HG02571 (cell line): Measurements from ENCODE around the gene ZBTB20.

Source experiments
- ATAC-seq: cut with Tn5 transposase; IDR thresholded peaks from one replicate; pipeline ENCODE4 v1.9.1; 2021; ENCODE audit warnings: mild to moderate bottlenecking, moderate library complexity; ENCODE audit not compliant: unreplicated experiment

Gene ZBTB20

GRCh38 chr3:114402838-114403237 lies 744.2 kb downstream of the ZBTB20 start:
- ATAC-seq, result no peak

DNA sequence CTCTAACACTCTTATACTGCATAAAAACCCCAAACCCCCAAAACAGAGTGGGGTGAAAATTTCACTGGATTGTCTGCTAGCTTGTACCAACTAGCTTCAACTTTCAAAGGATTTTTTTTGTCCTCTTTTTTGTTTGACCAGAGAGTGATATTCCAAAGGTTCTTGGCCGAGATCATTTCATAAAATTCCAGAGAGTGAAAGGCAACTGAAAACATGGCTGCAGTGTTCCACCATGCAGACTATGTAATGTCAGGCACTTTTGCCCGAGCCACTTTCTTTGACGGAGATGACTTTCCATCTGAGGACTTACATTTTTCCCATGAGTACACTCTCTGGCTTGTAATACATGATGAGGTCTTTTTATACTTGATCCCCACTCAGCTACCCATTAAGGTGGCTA lies 745.7 kb downstream of the ZBTB20 start:
- no peak for ATAC-seq

- no peak for ATAC-seq
Observed at GRCh38 chr3:114400371-114400770, 746.7 kb downstream of the ZBTB20 start.

GRCh38 chr3:114394551-114394950 lies 752.5 kb downstream of the ZBTB20 start:
- ATAC-seq, result no peak

DNA sequence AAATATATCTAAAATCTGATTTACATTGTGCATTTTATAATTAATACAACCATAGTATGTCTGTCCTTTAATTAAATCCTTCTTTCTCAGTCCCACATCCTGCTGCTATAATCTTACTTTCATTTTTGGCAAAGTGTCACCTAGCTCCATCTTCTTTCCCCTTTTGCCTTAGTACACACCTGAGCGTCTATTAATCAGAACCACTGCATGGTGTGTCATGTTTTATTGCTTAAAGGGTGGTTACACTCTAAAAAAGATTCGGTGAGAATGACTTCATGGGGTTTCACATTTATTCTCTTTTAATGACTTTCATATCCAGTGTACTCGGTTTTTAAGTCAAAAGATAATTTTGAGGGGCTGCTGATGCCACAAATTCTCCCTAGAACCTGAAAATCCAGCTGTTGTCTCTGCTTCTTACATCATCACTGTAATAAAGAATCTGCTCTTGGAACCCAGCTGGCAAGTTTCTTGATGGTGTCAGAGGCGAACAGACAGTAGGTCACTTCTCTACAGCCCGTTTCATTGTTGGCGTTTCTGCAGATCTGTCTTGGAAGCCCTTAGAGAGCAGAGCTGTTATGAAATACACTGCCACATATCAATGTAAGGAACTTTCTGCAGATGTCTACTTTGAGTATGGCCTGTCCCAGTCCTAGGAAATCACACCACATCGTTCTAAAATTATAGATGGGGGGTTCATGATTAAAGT lies 753.6 kb downstream of the ZBTB20 start:
- ATAC-seq, result no peak

- ATAC-seq, result no peak
Observed at GRCh38 chr3:114392831-114393230, 754.3 kb downstream of the ZBTB20 start.

DNA sequence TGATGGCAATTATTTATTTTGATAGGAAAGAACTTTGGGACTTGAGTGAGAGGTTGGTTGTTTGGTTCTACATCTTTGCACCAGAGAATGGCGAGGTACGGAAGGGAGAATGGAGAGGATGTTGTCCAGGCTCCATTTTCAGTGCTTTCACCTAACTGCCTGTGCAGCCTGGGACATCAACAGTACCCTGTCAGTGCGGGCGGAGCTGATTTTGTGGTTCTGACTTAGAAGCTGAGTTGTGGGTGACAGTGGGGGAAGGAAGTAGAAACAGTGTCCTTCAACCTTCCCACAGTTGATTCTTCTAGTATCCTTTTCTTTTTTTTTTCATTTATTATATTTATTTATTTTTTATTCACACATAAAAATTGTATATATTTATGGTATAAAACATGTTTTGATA lies 757.9 kb downstream of the ZBTB20 start:
- ATAC-seq, result no peak

DNA sequence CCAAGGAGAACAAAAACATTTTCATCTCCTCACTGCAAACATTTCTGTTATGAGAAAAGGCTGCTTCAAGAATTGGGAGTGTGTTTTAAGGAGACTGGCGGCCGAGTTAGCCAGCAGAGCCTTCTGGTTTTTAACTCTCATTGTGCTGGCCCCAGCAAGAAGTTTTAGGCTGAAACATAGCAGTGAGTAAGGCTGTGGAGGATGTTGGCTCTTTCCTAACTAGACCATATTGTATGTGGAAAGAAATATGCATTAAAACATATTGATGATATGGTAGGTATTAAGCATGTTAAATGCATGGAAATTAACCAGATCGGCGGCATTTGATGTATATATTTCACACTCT lies 762.6 kb downstream of the ZBTB20 start:
- ATAC-seq, result no peak

GRCh38 chr3:114383875-114384557 lies 763.1 kb downstream of the ZBTB20 start:
- ATAC-seq, result peak; percentile 84

DNA sequence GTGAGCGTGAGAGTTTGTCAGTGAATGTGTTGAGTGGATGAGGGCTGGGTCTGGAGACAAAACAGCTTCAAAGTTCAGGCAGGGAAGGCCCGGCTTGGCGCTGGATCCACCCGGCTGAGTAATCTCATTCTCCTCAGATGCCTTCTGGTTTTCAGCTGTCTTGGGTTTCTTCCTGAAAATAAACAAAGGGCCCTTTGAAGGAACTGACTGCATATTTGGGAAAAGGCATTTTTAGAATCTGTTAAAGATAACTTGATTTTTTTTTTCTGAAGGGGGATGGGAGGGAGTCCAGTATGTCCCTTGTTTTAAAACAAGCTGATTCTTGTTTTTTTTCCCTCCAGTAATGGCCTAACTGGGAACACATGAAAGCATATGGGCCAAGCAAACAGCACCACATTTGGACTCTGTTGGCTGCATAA lies 766.8 kb downstream of the ZBTB20 start:
- ATAC-seq, result no peak

GRCh38 chr3:114379266-114379665 lies 767.8 kb downstream of the ZBTB20 start:
- no peak for ATAC-seq

DNA sequence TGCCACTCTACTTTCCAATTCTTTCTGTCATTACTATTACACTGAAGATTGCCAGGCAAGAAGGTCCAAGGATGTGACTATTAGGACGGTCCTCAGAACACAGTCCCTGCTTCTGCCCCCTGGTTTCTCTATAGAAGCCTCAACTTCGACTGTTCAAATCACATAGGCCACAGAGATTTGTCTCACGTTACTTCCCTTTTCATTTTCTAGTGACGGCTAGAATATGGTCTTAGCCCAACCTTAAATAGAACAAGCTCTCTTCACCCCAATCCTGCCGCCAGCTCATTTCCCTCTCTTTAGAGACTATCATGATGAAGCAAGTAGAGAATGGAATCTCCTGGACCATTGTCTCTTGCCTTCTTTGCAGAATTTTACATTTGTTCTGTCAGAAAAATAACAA lies 768.3 kb downstream of the ZBTB20 start:
- no peak for ATAC-seq

DNA sequence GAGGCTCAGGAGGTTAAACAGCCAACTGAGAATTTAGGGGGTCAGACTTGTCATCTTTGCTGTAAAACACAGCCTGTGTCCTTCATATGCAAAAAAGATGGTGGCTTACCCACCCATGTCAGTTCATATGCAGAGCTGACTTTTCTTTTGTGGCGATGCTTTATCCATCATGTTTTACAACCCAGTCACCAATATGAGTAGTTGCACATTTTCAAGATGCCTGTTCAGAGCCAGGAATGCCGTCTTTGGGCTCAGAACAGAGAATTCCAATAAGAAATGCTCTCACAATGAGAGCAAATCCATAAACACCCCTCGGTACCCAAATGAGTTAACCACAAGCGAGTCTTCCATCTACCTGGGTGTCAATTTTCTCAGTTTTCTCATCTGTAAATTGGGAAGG lies 769.7 kb downstream of the ZBTB20 start:
- no peak for ATAC-seq

GRCh38 chr3:114376516-114377185 lies 770.4 kb downstream of the ZBTB20 start:
- no peak for ATAC-seq

DNA sequence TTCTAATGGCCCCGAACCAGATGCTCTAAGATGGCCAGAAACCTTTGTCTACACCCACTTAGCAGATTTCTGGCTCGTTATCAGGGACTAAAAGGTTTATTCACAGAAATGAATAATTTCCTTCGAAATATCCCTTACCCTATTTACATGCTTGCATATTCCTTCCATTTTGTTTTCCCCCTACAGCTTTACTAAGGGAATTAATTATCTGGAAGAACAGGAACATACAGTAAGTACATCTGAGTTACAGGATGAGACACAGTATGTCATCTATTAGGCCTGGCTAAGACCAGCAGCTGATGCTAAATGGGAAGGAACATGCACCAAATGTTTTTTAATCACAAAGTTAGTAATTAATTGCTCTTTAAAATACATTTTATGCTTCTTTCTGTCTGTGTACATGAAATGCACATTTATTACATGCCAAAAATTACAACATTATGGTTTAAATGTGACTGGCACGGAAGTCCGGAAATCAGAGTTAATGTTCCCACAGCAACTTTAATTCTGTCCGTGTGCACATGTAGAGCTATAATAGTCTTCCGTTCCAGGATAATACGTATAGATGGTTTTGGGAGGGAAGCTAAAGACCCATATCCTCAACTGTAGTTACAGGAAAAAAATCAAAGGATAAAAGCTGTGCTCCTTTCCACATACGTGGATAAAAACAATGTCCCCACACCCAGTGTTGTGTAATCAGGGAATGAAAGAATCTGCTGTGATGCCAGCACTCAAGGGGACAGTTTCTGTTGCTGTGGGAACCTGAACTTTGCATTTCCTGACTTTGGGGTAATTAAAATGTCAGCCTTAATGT lies 771.3 kb downstream of the ZBTB20 start:
- no peak for ATAC-seq

GRCh38 chr3:114374433-114374990 lies 772.6 kb downstream of the ZBTB20 start:
- no peak for ATAC-seq

DNA sequence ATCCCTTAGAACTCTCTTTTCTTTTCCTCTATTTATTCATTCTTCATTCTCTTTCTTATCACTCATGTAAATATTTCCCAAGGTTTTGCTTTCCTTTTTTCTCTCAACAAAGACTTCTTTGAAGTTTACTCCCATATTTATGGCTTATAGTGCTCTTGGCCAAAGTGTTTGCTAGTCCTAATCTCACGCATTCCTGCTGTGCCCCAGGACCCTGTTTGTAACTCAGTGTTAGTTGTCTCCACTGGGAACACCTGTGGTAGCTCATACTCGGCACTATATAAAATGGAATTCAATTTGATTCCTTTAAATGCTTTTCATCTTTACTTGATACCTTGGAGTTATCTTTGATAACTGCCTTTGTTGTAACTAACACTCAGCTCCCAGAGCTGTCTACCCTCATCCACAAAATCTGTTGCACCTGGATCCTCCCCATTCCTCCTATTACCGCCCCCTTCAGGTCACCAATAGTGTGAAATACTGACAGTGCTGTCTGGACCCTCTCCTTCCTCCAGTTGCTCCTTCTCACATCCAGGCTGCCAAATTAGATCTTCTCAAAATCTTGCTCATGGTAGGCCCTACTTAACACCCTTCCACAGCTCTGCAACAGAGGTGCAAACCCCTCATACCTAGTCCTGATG lies 776.4 kb downstream of the ZBTB20 start:
- no peak for ATAC-seq

DNA sequence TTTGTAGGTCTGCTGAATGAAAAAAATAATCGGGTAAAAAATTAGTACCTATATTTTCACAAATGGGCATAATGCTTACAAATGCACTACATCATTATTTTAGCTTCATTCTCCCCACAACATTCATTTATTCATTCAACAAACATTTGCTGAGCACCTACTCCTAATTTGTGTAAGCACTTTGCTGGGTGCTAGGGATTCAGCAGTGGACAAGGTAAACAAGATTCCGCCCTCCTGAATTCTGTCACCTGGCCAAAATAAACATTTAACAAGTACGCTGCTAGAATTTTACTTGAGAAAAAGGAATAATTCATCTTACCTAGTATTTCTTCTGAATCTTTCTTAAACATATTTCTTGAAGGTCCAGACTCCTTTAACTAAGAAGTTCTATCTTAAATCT lies 781.2 kb downstream of the ZBTB20 start:
- no peak for ATAC-seq

DNA sequence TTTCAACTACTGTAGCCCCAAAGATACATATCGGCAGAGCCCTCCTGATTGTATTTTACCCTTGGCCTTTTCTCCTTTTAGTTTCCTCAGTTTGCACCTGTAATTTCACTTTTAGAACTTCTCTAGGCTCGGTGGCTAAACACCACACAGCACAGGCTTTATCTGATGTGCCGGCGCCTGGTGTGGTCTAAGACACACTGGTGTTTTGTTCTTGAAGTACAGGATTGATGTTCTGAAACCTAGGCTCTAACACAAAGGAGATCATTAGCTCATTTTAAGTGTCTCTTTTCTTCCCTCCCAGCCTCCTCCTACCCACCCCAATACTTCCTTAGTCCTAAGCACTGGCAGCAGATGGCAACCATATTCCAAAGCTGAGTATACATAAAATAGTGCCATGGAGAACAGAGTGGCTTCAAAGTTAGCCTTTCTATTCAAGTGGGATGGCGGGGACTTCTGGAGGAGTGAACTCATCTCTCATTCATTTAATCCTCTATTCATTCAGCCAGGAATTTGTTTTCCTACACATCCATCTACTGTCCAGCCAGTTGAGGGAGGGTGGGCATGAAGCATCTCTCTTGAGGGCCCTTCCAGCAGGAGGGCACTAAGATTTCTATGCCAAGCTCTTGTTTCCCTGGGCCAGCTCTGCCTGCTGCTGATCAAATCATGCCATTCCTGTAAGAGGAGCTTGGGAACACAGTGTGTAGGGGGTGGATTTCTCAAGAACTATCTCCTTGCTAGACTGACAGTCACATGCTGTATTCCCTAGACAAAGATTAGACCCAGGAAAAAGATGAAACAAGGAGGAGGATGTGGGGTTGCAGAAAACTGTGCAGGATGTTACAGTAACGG lies 782.1 kb downstream of the ZBTB20 start:
- ATAC-seq, result no peak
